Colonic mucosa (tissue), 4 donors: ENCODE measurements around the gene GSTM2. TPM values are rescaled to one million over a fixed set of nuclear protein-coding genes. Genes with fewer than 3 reads are reported as not detected.

Experiments used
- DNase-seq: peaks from one replicate; pipeline ENCODE4 v3.0.0-alpha.2; 2020
- H3K27ac ChIP-seq: fragments of 200-600 bp; one replicate; pipeline ENCODE4 v1.8.0; 2021
- H3K27me3 ChIP-seq: fragments of 200-600 bp; one replicate; pipeline ENCODE4 v1.8.0; 2021
- H3K36me3 ChIP-seq: fragments of 200-600 bp; one replicate; pipeline ENCODE4 v1.8.0; 2021
- H3K4me1 ChIP-seq: fragments of 200-600 bp; one replicate; pipeline ENCODE4 v1.8.0; 2021; ENCODE audit warnings: mild to moderate bottlenecking
- H3K4me3 ChIP-seq: fragments of 200-600 bp; one replicate; pipeline ENCODE4 v1.8.0; 2021
- H3K9ac ChIP-seq, 2 donors: one replicate each; pipeline ENCODE4 v1.7.0; 2013; ENCODE audit warnings: control low read depth in 2 of 2, low read depth in 2 of 2, low read length in 2 of 2
- H3K9me3 ChIP-seq: fragments of 200-600 bp; one replicate; pipeline ENCODE4 v1.8.0; 2021
- intact Hi-C: fragments of 100-400 bp; cut with DNase I; formaldehyde crosslinking; loops from one replicate; pipeline ENCODE4 v1.14.1; 2022
- total RNA-seq, 2 donors: library from RNA; stranded (reverse); fragmentation: NEBNext Ultra II Directional in 1 of 2; extraction: Animal tissue kit (Norgen Biotek cat#: 25700) in 1 of 2; gene quantifications; one replicate each; pipeline ENCODE4 v1.2.1, GENCODE V29; 2021
- TF ChIP-seq, protein P1 (sequence below): fragments of 200-600 bp; IDR thresholded peaks from one replicate; pipeline ENCODE4 v1.8.0; 2022; ENCODE audit warnings: antibody characterized with exemption, mild to moderate bottlenecking
- donor health status: healthy.
- donor health status: DM: no; HTN: no; CAD: no.
- donor health status: DM: no; HTN: no; CAD: no.

GSTM2 gene
- 10 to 100 TPM; 18.5 to 20.7 TPM for total RNA-seq

DNA sequence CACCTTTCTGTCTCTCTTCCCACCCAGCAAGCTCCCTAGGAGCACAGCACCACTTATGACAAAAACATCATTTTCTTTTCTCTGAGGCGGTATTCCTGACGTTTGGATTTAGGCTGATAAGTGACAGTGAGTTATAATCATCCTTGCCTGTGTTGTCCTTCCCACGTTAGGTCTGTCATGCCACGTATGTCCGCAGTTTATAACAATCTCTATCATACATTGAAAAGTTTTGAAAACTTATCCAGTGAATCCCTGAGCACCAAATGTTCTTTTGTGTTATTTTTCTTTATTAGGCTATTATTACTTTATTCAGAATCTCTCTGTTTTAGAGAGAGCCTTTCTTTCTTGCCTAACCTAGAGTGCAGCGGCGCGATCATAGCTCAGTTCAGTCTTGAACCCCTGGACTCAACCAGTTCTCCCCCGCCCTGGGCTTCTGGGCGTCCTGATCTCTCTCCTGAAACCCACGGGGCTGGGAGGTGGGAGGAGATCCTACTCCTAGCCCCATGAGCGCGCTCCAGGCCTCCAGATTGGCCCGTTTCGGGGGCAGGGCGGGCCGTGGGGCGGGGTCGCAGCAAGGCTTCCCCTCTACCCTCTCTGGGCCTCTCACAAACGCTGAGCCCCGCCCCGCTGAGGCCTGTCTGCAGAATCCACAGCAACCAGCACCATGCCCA, at the start of gene GSTM2:
TSS of gene GSTM2 (plus strand) at position 606 of the 671 bp plus-strand sequence. CDS start at position 665, 59 bp downstream.
- intact Hi-C loops: no loop called here
- Histone ChIP-seq H3K4me1 (no peaks in the 10 kb centered on the region), H3K9me3 (no peaks in the 10 kb centered on the region), H3K27ac (no peak within 1 kb of the TSS), H3K36me3 (no peaks in the 10 kb centered on the region), H3K9ac (peak within 1 kb of the TSS; percentile 62 to 68), H3K4me3 (peak within 1 kb of the TSS; percentile 40), H3K27me3 (no peaks in the 10 kb centered on the region)
- peak; percentile 92 for DNase-seq
- TF ChIP-seq, protein P1, sequence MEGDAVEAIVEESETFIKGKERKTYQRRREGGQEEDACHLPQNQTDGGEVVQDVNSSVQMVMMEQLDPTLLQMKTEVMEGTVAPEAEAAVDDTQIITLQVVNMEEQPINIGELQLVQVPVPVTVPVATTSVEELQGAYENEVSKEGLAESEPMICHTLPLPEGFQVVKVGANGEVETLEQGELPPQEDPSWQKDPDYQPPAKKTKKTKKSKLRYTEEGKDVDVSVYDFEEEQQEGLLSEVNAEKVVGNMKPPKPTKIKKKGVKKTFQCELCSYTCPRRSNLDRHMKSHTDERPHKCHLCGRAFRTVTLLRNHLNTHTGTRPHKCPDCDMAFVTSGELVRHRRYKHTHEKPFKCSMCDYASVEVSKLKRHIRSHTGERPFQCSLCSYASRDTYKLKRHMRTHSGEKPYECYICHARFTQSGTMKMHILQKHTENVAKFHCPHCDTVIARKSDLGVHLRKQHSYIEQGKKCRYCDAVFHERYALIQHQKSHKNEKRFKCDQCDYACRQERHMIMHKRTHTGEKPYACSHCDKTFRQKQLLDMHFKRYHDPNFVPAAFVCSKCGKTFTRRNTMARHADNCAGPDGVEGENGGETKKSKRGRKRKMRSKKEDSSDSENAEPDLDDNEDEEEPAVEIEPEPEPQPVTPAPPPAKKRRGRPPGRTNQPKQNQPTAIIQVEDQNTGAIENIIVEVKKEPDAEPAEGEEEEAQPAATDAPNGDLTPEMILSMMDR: no peak

GRCh38 chr1:109618661-109619575, 48.9 kb upstream of the GSTM2 start:
- TF ChIP-seq, protein P1: no peak
- DNase-seq: peak; percentile 65
- Histone ChIP-seq H3K9me3 (no peaks in the 10 kb centered on the region), H3K36me3 (no peaks in the 10 kb centered on the region), H3K4me1 (peaks cover 15% of the 10 kb centered on the region), H3K27ac (peak overlapping the region; percentile 83), H3K4me3 (peak overlapping the region; percentile 70), H3K27me3 (no peaks in the 10 kb centered on the region), H3K9ac (peak overlapping the region; percentile 74 to 90)
- intact Hi-C loops: no loop called here

DNA sequence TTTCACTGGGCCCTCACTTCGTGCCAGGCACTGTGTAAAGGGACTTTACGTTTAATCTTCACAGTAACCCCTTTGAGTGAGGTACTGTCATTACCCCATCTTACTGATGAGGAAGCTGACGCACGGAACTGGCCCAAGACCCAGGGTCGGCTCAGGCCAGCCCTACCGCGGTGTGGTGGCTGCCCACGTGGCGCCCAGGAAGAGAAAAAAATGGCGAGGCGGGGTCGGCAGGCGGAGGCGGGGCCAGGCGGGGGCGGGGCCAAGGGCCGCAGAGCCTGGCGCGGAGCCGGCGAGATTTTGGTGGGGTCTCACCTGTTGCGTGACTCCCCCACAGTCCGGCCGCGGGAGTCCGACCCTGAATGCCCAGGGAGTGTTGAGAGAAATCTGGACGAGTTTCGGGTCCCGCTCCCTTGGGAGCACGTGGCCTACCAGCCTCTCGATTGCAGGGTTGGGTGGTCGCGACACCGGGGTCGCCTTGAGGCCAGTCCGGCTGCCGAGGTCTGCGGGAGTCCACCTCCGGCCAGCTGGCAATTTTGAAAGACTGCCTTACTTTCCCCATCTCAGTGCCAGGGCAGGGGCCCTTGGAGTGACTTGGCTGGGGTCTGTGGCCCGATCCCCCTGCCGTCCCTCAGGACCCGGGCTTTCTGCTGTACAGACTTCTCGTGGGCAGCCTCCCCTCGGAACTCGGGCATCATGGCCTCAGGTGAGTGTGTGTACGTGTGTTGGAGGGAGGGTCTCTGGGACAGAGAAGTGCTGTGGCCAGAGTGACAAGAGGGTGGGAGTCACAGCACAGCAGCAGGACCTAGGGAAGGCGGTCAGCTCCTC, 48.1 kb upstream of the GSTM2 start, which contains the start of the genes AMPD2 and GNAT2:
TSS of gene AMPD2 (plus strand) at position 262 of the 825 bp plus-strand sequence. CDS start 1,339 bp downstream, outside the sequence.
TSS of gene GNAT2 (minus strand) at position 41 of the 825 bp plus-strand sequence. CDS start 6,746 bp downstream, outside the sequence.
- no peaks in the 10 kb centered on the region for H3K27me3 ChIP-seq
- no peaks in the 10 kb centered on the region for H3K9me3 ChIP-seq
- intact Hi-C loops: no loop called here
- TF ChIP-seq, protein P1: no peak
- H3K36me3 ChIP-seq: no peaks in the 10 kb centered on the region
- H3K4me3 ChIP-seq: peak within 1 kb of the TSS; percentile 70
- H3K27ac ChIP-seq: peak within 1 kb of the TSS; percentile 83
- DNase-seq: peak; percentile 86
- H3K4me1 ChIP-seq: peaks cover 15% of the 10 kb centered on the region
- H3K9ac ChIP-seq: peak within 1 kb of the TSS; percentile 74 to 90

GRCh38 chr1:109620401-109620791, 47.5 kb upstream of the GSTM2 start:
- intact Hi-C loops: no loop called here
- peak overlapping the region; percentile 74 to 90 for H3K9ac ChIP-seq
- H3K27ac ChIP-seq: peak overlapping the region; percentile 83
- no peaks in the 10 kb centered on the region for H3K27me3 ChIP-seq
- no peaks in the 10 kb centered on the region for H3K36me3 ChIP-seq
- no peaks in the 10 kb centered on the region for H3K9me3 ChIP-seq
- H3K4me1 ChIP-seq: peaks cover 15% of the 10 kb centered on the region
- peak; percentile 67 for DNase-seq
- peak overlapping the region; percentile 70 for H3K4me3 ChIP-seq
- TF ChIP-seq, protein P1: no peak
